Heart left ventricle (tissue), 16 donors: ENCODE measurements around the gene MAP10. TPM values are rescaled to one million over a fixed set of nuclear protein-coding genes. Genes with fewer than 3 reads are reported as not detected.
A peak's percentile ranks its signal among the peaks of the same experiment; 100 is the strongest.

Source experiments
- ATAC-seq, 4 donors: fragments of 200-7000 bp; cut with Tn5 transposase; one replicate each; pipeline ENCODE4 v1.9.1; 2020 to 2022; ENCODE audit warnings: moderate library complexity in 4 of 4, mild to moderate bottlenecking in 3 of 4, moderate number of reproducible peaks in 1 of 4
- DNase-seq, 5 donors: peaks; one replicate each; pipeline ENCODE4 v3.0.0-alpha.2; 2020
- H3K27ac ChIP-seq, 12 donors: fragments of 200-600 bp; sonication (generic) in 4 of 12; one replicate each; pipeline versions ENCODE4 v1.5.0 to v1.8.0; 2016 to 2022; ENCODE audit warnings: mild to moderate bottlenecking in 2 of 12
- H3K27me3 ChIP-seq, 9 donors: fragments of 200-600 bp; sonication (generic) in 2 of 9; one replicate each; pipeline versions ENCODE4 v1.5.1 to v1.8.0; 2016 to 2022; ENCODE audit warnings: mild to moderate bottlenecking in 3 of 9
- H3K36me3 ChIP-seq, 9 donors: fragments of 200-600 bp; sonication (generic) in 2 of 9; one replicate each; pipeline versions ENCODE4 v1.5.0 to v1.8.0; 2018 to 2022; ENCODE audit warnings: mild to moderate bottlenecking in 2 of 9
- H3K4me1 ChIP-seq, 12 donors: fragments of 200-600 bp; sonication (generic) in 4 of 12; one replicate each; pipeline versions ENCODE4 v1.5.0 to v1.8.0; 2016 to 2022; ENCODE audit warnings: mild to moderate bottlenecking in 3 of 12
- H3K4me3 ChIP-seq, 12 donors: fragments of 200-600 bp; sonication (generic) in 4 of 12; one replicate each; pipeline versions ENCODE4 v1.5.0 to v1.8.0; 2017 to 2022; ENCODE audit warnings: mild to moderate bottlenecking in 9 of 12, moderate library complexity in 4 of 12
- H3K9me3 ChIP-seq, 12 donors: fragments of 200-600 bp; sonication (generic) in 4 of 12; one replicate each; pipeline versions ENCODE4 v1.5.0 to v1.8.0; 2016 to 2022; ENCODE audit warnings: mild to moderate bottlenecking in 1 of 12
- POLR2A ChIP-seq, 2 donors: fragments of 450-650 bp; IDR thresholded peaks; one replicate each; pipeline ENCODE4 v1.6.1; 2017; ENCODE audit warnings: antibody characterized with exemption in 2 of 2, mild to moderate bottlenecking in 2 of 2, moderate library complexity in 2 of 2
- WGBS, 4 donors: extraction: QIAGEN DNeasy Blood & Tissue Kit in 2 of 4; methylation state at CpG; one replicate each; pipeline versions ENCODE4 v1.1.5 to v1.1.7; 2013 to 2018; 5-methylcytosine and 5-hydroxymethylcytosine counted together
- intact Hi-C, 10 donors: fragments of 100-400 bp; cut with DNase I; formaldehyde crosslinking; loops; one replicate each; pipeline versions ENCODE4 v1.11.1 to v1.14.2; 2022
- polyA plus RNA-seq, 2 donors: library from polyadenylated mRNA; stranded (reverse); fragments of 200-250 nt; gene quantifications; one replicate each; pipeline ENCODE4 v1.2.3, GENCODE V29; 2013
- total RNA-seq, 9 donors: library from RNA; depleted of rRNA in 2 of 9; stranded (reverse); fragments of >200 nt in 2 of 9; fragmentation: NEBNext Ultra II Directional in 3 of 9; extraction: Animal tissue kit (Norgen Biotek cat#: 25700) in 3 of 9; gene quantifications; one replicate each; pipeline versions ENCODE4 v1.1.0 to v1.2.4, GENCODE V29; 2016 to 2023
- TF ChIP-seq, protein P1 (sequence below), 12 donors: fragments of 200-600 bp; sonication (generic) in 4 of 12; IDR thresholded peaks; one replicate each; pipeline versions ENCODE4 v1.5.0 to v1.8.0; 2018 to 2022; ENCODE audit warnings: antibody characterized with exemption in 12 of 12, mild to moderate bottlenecking in 5 of 12
- donor health status: ischemic (EF 13 %, LVEDD 7.1; RV severe dilation, severe dysfunction).
- donor health status: healthy with polysubstance abuse.
- donor health status: DM: no; HTN: yes; CAD: no.
- donor health status: DM: no; HTN: no; CAD: no.
- donor health status: ischemic (EF 25% LVEDD 6.9; RV normal size, moderate dysfunction).
- donor health status: ischemic (EF 25% LVEDD 5.7; RV mildly dilated, moderate dysfunction).
- donor health status: healthy.
- donor health status: DM: yes; HTN: yes; CAD: no.
- donor health status: ischemic (EF 35%, LVEDD 5.7; RV mildly dilated, moderate dysfunction).
- donor health status: nonischemic (EF 11% LVEDD 7.7; RV severe dilation, severe dysfunction).
- donor health status: DM: yes; HTN: yes; CAD: no.
- donor health status: PGD.
- donor health status: ischemic (EF 29% LVEDD 5.4; RV normal size, mild dysfunction).
- donor health status: nonischemic (EF 23%, LVEDD 6.1; RV moderate dilation, normal function).

The MAP10 gene
- total and polyA plus RNA-seq, 11 donors: 1.5 to 4.9 (median 3.5) TPM

DNA sequence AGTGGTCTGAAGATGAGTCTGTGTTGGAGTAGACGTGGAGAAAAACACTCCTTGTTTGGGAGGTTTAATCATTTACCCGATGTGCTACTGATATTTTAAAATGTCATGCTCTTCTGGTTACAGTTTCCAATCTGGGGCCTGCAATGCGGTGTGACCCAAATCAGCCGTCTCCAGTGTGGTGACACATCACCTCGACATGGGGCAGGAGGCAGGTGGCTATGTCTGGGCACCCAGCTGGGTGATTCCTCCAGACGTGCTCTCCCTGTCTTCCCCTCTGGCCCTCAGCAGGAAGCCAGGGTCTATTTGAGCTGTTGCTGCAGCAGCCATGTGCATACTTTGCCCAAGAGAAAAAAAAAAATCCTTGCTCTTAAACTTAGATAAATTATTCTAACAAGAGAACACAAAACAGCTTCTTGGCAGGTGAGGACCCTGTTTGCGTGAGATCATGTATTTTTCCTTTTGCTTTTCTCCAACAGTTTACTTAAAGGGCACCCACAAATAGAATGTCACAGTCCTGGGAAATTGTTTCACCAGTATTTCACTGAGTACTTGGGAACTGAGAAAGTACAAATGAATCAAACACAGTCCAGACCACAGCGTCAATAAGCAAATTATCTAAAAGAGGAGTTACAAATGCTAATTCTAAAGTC, 38.9 kb upstream of the MAP10 start:
- Histone ChIP-seq H3K4me1 (peaks cover 0 to 15% (median 0%) of the 10 kb centered on the region in 12 donors), H3K36me3 (no peaks in the 10 kb centered on the region), H3K4me3 (no peak overlapping the region), H3K9me3 (no peaks in the 10 kb centered on the region), H3K27ac (peak overlapping the region in 1 of 12 donors; percentile 74), H3K27me3 (no peaks in the 10 kb centered on the region)
- 74 to 79% (median 75%) methylated on average over 8 of the region's 8 CpGs for WGBS, 4 donors
- DNase-seq (no peak), ATAC-seq (no peak)
- TF ChIP-seq, protein P1, sequence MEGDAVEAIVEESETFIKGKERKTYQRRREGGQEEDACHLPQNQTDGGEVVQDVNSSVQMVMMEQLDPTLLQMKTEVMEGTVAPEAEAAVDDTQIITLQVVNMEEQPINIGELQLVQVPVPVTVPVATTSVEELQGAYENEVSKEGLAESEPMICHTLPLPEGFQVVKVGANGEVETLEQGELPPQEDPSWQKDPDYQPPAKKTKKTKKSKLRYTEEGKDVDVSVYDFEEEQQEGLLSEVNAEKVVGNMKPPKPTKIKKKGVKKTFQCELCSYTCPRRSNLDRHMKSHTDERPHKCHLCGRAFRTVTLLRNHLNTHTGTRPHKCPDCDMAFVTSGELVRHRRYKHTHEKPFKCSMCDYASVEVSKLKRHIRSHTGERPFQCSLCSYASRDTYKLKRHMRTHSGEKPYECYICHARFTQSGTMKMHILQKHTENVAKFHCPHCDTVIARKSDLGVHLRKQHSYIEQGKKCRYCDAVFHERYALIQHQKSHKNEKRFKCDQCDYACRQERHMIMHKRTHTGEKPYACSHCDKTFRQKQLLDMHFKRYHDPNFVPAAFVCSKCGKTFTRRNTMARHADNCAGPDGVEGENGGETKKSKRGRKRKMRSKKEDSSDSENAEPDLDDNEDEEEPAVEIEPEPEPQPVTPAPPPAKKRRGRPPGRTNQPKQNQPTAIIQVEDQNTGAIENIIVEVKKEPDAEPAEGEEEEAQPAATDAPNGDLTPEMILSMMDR (IDR thresholded peaks at IDR 0.05): no peak
- no peak for TF ChIP-seq POLR2A (IDR thresholded peaks at IDR 0.05)
- intact Hi-C loops: no loop called here

DNA sequence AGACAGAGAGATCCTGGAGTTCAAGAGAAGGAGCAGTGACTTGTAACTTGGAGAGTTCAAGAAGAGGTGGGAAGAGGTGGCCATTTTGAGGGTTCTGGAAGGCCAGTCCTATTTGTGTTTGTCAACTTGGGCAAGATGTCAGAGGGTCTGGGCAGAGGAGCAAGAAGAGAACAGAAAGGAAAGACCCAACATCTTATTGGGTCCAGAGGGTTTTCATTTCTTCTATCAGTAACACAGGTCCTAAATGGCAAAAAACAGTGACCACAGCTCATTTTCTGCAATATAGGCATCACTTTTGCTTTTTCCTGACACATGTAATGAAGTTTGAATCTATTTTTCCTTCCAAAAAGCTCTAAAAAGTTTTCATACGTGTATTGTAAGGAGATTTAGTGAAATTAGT, 38.3 kb upstream of the MAP10 start:
- TF ChIP-seq POLR2A (IDR thresholded peaks at IDR 0.05): no peak
- TF ChIP-seq, protein P1 (IDR thresholded peaks at IDR 0.05): no peak
- no peaks in the 10 kb centered on the region for H3K27me3 ChIP-seq
- no peak overlapping the region for H3K4me3 ChIP-seq
- intact Hi-C loops: no loop called here
- H3K27ac ChIP-seq: peak overlapping the region in 3 of 12 donors; percentile 33 to 74 (median 55)
- peaks cover 0 to 15% (median 0%) of the 10 kb centered on the region in 12 donors for H3K4me1 ChIP-seq
- no peaks in the 10 kb centered on the region for H3K9me3 ChIP-seq
- ATAC-seq (no peak), DNase-seq (no peak)
- no peaks in the 10 kb centered on the region for H3K36me3 ChIP-seq
- 69 to 84% (median 74%) methylated on average over 1 of the region's 1 CpG for WGBS, 4 donors

DNA sequence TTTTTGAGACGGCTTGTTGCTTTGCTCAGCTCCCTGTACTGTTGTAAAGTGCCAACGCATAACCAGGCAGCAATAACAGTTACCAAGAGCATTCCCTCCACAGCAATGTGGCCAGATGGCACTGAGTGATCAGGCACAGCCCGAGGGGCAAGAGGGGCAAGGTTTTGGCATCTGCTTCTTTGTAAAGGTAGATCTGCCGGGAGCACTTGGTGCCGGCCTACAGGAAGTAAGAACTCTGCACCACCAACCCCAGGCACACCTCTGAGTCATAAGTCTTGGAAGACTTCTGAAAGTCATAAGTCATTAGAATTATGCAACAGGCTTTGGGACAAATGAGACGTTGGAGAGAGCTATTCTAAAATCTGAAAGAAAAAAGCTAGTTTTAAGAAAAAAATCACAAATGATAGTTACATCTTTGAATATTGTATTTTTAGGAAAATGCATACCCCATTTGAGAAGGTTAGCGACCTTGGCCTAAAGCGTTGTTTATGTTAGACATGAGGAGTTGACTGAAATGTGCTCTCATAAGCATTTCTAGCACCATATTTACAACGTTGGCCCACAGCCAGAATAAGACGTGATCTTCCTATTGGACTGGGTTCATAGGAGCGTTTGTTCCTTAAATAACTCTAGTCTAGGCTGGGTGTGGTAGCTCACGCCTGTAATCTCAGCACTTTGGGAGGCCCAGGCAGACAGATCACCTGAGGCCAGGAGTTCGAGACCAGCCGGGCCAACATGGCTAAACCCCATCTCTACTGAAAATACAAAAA, 37.7 kb upstream of the MAP10 start:
- no peaks in the 10 kb centered on the region for H3K9me3 ChIP-seq
- DNase-seq: peak in 2 of 5 donors; percentile 27 to 33
- 66 to 75% (median 67%) methylated on average over 14 of the region's 14 CpGs for WGBS, 4 donors

DNA sequence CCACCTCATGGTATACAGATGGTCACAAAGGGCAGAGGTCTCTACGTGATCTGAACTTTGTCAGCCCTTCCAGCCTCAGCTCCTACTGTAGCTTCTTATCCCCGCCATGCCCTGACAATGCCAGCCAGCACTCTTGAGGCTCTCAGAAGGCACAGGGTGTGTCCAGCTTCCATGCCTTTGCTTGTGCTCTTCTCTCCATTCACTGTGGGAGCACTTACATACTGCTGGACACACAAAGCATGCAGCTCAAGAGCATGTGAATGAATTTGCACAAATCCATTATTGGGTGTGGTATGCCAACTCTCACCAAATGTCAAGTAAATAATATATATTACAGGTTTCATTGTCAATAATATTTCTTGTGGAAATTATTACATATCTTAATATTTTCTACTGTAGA, 36.4 kb upstream of the MAP10 start:
- no peaks in the 10 kb centered on the region for H3K9me3 ChIP-seq
- intact Hi-C loops: no loop called here
- no peaks in the 10 kb centered on the region for H3K27me3 ChIP-seq
- TF ChIP-seq, protein P1 (IDR thresholded peaks at IDR 0.05): no peak
- no peak for TF ChIP-seq POLR2A (IDR thresholded peaks at IDR 0.05)
- DNase-seq: no peak
- no peaks in the 10 kb centered on the region for H3K36me3 ChIP-seq
- peaks cover 0 to 15% (median 0%) of the 10 kb centered on the region in 12 donors for H3K4me1 ChIP-seq
- ATAC-seq: no peak
- H3K27ac ChIP-seq: no peak overlapping the region
- 83 to 93% (median 90%) methylated on average over 2 of the region's 2 CpGs for WGBS, 4 donors
- no peak overlapping the region for H3K4me3 ChIP-seq

More for the DNA sequence above, 37.7 kb upstream of the MAP10 start:
- H3K4me3 ChIP-seq: no peak overlapping the region
- peaks cover 0 to 15% (median 0%) of the 10 kb centered on the region in 12 donors for H3K4me1 ChIP-seq
- H3K27me3 ChIP-seq: no peaks in the 10 kb centered on the region
- H3K27ac ChIP-seq: peak overlapping the region in 6 of 12 donors; percentile 3 to 74 (median 34)
- no peaks in the 10 kb centered on the region for H3K36me3 ChIP-seq
- no peak for TF ChIP-seq POLR2A (IDR thresholded peaks at IDR 0.05)
- TF ChIP-seq, protein P1 (IDR thresholded peaks at IDR 0.05): no peak
- intact Hi-C loops: no loop called here
- peak; percentile 53 to 92 (median 71) for ATAC-seq
